NCI-H526 treated with DMSO at 0.1 percent for 48 hours (cell line): Measurements from ENCODE around the gene KIF24.
"Not testable (repeated sequence)": the region's sequence is repeated elsewhere in the genome, so short reads cannot be mapped to it uniquely, and the experiment has no call there.

ENCODE experiments used
- DNase-seq: peaks from one replicate; lab custom pipeline; 2025; lab: John Stamatoyannopoulos, UW

The KIF24 gene, protein sequence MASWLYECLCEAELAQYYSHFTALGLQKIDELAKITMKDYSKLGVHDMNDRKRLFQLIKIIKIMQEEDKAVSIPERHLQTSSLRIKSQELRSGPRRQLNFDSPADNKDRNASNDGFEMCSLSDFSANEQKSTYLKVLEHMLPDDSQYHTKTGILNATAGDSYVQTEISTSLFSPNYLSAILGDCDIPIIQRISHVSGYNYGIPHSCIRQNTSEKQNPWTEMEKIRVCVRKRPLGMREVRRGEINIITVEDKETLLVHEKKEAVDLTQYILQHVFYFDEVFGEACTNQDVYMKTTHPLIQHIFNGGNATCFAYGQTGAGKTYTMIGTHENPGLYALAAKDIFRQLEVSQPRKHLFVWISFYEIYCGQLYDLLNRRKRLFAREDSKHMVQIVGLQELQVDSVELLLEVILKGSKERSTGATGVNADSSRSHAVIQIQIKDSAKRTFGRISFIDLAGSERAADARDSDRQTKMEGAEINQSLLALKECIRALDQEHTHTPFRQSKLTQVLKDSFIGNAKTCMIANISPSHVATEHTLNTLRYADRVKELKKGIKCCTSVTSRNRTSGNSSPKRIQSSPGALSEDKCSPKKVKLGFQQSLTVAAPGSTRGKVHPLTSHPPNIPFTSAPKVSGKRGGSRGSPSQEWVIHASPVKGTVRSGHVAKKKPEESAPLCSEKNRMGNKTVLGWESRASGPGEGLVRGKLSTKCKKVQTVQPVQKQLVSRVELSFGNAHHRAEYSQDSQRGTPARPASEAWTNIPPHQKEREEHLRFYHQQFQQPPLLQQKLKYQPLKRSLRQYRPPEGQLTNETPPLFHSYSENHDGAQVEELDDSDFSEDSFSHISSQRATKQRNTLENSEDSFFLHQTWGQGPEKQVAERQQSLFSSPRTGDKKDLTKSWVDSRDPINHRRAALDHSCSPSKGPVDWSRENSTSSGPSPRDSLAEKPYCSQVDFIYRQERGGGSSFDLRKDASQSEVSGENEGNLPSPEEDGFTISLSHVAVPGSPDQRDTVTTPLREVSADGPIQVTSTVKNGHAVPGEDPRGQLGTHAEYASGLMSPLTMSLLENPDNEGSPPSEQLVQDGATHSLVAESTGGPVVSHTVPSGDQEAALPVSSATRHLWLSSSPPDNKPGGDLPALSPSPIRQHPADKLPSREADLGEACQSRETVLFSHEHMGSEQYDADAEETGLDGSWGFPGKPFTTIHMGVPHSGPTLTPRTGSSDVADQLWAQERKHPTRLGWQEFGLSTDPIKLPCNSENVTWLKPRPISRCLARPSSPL (N-terminal part only)

DNA sequence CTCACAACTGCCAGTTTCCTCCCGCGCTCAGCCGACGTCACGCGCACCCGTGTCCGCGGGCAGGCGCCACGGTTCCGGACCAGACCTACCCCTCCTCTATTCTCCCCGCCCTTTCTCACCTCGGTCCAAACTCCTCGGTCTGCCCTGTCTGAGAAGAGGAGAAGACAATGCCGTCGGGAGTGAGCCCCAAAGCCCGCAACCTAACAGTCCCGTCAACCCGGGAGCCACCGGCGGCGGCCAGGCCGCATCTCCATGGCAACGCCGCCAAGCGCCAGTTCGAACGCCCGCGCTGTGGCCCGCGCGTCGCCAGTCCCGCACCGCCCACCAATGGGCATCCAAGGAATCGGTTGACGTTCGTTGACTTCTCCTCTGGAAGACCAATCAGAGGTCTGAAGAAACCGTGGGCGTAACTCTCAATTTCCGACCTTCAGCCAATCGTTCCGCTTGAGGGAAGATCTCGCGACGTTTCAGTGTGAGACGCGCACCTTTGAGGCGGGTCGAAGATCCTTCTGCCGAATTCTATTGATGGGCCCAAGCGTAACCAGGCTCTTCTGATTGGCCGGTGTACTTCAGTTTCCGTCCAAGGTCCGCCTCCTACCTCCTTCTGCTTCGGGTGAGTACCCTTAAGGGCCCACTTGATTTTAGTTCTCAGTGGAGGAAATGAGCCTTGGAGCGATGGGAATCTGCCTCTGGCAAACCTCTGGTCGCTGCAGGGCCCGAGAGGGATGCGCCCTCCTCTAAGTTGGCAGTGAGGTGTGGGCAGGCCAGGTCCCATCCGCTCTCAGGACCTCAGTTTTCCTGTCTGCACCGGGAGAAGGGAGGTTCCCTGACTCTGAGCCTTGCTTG is at the start of gene KIF24, which contains the start of gene NUDT2:
Gene KIF24, minus strand, starts transcription at position 282 of the 846 bp plus-strand sequence. CDS start 17,922 bp downstream, outside the sequence.
Gene NUDT2, plus strand, starts transcription at position 583 of the 846 bp plus-strand sequence. CDS start 9,471 bp downstream, outside the sequence.
- DNase-seq, result peak; percentile 99

DNA sequence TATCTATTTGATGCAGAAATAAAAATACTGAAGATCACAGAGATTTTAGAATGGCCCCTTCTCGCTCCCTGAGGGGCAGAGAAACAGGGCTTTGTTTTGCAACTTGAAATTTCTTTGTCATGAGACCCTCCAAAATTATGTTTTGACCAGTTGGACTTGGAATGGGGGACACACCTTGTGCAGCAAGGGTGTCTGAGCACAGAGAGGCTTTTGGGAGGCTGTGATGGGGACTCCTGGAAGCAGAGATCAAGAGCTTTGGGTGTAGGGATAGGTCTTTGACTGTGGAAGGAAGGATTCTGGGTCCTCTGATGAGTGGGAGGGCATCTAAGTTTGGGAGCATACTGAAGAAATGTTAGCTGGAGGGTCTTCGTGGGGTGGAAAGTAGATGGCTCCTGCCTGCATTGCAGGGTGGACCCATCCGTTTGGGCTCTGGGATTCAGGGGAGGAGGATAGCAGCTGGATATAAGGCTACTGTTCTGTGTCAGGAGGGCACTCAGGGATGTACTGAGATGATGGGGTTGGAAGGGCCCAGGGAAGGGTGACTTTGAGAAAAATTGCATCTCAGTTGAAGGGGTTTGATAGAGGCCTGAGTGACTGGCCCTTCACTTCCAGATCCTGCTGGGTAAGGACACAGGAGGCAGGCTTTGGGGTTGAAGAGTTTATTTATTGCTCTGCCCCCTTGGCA is 49.5 kb upstream of the KIF24 start:
- no peak for DNase-seq

DNA sequence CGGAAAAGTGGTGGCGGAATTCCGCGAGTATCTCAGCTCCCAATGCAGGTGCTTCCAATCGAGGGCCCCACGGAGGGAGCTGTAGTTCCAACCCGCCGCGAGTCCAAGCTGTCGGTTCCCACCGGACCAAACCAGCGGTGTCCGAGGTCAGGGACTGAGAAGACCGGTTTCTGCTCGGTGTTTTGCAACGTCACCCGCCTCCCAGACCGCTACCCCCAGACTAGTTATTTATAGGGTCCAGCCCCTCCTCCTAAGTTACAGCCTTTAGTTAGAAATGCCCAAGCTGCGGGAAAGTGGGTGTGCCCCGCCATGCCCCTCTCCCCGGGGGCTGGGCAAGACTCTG is 48.3 kb upstream of the KIF24 start:
- no peak for DNase-seq

DNA sequence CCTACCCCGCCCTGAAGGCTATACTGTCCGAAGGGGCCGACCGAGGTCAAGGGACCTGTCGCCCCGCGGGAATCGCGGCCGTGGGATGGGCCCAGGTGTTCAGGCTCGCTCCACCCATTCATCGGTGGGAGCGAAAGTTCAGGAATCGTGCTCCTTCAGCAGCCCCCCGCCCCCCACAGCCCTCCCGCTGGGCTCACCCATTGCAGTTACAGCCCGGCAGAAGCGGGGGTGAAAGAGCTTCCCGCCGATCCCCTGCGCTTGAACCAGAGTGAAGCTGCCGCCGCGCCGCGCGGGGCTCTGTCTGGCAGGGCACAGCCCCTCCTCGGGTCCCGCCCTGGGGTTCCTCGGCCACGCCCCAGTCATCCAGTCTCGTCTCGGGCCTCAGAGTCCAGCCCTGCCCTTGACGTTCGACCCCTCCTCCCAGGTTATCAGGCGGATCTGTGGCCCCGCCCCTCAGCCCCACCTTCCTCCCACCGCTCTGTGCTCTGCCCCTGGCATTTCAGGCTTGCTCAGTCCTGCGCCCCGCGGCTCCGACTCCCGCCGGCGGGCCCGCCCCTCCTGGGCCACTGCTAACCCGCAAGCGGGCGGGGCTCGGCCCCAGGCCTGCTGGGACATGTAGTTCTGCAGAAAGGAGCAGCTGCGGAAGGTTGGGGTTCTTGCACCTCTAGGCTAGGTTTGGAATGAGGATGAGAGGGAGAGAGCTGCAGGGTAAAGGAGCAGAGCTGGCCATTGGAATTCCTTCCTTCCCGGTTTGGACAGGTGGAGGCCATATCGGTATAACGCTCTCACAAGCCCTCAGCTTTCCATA is 47.7 kb upstream of the KIF24 start, which contains the start of gene MYORG:
Gene MYORG, minus strand, starts transcription at position 303 of the 808 bp plus-strand sequence. CDS start 3,955 bp downstream, outside the sequence.
- peak; percentile 96 for DNase-seq

DNA sequence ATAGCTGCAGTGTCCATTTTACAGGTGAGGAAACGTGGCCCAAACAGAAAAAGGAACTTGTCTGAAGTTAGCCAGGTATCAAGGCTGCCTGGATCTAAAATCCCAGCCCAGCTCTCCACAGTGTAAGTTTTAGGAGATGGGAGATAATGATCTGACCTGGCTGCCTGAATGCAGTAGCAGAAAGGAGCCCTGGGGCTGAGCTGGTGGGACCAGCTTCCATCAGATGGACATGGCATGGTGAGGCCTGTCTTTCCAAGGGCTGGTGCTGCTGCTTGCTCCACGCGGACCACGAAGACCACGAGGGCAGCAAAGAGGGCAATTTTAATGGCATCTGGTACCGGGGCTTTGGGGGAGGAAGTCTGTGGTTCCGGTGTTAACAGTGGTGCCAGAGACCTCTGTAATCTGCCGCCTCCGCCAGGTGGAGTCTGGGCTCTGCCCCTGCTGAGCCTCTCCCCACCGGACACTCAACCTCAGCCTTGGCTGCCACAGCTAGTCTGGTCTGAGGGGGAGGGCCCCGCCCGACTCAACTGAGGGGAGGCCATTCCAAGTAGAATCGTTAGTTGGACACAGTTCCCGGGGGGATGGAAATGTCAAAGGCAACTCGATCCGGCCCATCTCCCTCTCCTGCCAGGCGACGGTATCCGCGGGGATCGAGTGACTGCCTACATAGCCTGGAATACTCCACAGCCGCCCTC is 47.0 kb upstream of the KIF24 start:
- DNase-seq, result peak; percentile 31

DNA sequence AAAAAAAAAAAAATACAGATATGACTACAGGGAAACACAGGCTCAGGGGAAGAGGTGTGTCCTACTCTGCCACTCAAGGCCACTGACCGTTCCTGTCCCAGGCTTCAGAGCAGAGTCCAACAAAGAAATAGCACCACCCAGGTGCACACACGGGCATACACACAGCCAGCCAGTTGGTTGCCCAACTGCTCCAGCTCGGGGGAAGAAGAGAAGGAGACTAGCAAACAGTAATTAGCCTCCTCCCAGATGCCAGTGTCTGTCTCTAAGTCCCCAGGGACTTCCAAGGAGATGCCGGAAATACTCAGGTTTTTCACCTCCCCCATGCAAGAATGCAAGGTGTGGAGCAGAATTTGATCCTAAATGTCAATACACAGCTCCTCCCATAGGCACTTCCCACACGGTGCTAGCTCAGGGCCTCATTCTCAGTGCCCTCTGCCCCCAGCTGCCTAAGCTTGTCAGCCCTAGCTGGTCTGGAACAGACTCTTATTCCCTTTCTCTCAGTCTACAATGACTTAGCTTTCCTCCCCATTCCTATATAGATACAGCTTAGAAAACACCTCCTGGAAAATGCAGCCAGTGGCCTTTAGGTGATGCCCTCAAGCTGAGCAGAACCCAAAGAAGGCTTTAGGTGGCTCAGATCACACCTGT is 46.0 kb upstream of the KIF24 start:
- DNase-seq, result peak; percentile 21

DNA sequence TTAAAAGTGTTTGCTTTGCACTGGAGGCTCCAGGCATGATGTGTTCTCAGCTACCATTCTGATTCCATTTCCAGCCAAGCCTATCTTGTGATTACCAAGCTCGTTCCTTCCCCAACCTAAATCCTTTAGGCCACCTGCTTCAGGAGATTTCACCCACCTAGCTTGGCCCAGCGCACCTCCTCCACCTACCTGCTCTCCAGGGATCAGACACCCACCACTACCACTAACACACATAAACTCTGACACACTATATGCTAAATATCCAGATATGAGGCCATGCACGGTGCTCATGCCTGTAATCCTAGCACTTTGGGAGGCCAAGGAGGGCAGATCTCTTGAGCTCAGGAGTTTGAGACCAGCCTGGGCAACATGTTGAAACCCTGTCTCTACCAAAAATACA is 45.3 kb upstream of the KIF24 start:
- DNase-seq, result no peak

DNA sequence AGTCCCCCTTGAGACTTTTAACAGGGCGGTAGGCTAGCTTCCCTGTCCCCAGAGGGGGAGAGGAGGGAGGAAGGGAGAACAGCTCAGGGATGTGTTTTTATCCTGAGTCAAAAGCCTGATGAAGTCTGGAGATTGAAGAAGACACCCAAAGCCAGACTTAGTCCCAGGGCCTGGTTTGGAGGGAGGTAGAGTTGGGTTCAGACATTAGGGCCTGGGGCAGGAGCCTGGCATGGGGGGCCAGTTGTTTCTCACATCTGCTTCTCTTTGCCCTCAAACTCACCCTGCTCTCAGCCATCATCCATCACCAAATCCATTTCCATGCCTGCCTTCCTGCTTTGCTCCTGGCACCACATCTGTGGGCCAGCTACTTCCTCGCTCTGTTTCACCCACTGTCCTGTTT is 44.7 kb upstream of the KIF24 start:
- DNase-seq, result no peak

DNA sequence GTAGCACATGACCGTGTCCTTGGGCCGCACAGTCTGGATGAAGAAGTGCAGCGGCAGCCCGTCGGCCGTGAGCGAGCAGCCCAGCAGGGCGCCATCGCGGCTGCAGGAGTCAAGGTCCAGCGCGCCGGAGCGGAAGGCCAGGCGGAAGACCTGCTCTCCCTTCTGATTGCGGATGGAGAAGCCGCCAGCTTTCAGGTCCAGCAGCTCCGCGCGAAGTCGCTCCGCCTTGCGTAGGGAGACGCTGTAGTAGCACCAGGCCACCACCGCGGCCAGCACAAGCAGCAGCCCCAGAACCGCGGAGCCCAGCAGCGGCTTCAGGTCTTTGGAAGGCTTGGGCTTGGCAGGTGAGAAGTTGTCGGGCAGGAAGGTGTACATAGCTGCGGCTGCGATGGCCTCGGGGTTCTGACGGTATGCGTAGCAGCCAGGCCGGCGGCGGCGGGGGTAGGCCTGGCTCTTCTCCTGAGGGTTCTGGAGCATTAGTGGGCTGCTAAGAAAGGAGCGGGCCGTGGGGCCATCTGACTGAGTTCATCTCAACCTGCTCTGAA is 43.5 kb upstream of the KIF24 start:
- DNase-seq, result no peak

DNA sequence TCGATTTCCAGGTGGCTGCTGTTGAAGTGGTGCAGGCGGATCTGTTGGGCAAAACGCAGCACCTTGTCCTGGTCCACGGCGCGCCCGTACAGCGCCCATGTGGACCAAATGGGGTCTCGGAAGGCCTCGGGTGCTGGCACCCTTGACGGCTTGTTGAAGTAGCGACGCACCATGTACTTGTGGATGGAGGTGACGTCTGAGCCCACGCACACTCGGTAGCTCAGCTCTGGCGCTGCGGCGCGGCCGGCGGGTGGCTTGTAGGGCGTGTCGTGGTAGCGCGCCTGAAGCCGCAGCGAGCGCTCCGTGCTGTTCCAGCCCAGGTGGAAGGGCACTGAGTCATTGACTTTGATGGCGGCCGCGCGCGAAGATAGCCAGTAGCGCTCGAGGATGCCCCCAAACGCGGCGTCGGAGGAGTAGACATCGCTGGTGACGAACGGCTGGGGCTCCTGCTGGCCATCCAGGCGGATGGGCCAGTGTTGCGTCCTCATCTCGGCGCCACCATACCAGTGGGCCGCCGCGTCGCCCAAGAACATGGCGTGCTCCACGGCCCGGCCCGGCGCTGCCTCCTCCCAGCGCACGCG is 42.9 kb upstream of the KIF24 start:
- DNase-seq, result no peak

DNA sequence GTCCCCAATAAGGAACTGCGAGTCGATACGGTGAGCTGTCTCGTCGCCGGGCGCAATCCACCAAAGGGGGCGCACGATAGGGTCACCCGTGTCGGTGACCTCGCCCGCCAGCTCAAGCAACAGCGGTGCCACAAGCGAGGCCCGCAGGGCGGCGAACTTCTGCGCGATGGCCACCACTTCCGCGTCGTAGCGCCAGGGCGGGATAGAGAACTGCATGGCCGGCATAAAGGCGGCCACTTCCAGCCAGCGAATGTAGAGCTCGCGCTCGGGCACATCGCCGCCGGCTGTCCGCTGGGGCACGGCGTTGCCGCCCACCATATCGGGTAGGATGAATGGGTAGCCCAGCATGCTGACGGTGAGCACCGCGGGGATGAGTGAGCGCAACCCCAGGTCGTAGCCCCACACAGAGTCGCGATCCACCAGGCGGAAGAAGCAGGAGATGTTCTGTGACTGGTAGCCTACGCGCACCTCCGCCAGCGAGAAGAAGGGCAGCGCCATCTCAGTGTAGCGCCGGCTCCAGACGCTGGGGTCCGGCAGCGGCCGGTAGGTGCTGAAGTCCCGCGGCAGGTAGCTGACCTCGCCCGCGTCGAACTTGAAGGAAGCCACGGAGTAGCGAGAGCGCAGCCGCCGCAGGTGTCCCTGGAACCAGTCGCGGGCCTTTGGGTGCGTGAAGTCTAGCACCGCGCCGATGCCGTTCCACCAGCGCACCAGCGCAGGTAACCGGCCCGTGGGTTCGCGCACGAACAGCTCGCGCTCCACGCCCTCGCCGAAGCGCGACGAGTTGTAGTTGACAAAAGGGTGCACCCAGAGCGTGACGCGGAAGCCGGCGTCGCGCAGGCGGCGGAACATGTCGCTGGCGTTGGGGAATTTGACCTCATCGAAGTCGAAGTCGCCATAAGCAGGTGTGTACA is 42.2 kb upstream of the KIF24 start:
- no peak for DNase-seq

DNA sequence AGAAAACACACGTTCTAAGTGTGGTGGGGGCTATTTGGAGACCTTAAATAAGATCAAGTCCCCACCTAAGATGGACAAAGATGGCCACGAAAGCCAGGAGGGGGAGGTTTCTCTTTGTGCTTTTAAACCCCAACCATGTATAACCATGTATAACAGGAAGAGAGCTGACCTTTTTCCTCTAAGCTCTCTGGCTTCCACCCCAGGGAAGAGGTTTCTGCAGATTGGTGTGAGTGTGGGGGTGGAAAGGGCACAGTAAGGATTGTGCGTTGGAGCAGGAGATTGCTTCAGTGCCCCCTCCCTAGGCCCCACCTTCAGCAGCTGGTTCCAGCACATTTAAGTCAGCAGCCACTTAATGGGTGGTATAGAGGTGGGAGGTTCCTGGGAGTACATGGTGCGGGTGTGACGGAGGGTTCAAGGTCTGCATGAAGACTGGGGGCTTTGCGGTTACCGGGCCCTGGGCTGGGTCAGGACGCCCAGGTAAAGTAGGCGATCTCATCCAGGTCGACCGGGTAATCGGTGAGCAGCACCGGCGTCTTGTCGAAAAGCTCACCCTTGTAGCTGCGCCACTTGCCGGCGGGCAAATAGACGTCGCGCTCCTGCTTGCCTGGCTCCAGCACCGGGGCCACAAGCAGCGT is 41.4 kb upstream of the KIF24 start:
- DNase-seq, result no peak

DNA sequence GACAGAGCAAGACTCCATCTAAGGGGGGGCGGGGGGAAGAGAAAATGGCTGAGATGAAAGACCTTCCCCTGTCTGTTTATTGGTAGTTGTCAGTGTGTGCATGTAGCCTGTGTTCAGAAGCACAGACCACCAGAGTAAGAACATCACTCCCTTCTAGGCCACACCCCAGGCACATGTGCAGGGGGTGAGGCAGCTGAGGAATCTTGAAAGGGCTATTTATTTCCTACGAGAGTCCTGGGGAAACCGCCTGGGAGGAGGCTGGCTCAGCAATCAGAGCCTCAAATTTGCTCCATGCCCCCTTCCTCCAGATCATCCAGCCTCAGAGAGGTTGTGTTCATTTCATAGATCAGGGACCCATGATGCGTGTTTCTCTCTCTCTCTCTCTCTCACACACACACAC is 40.6 kb upstream of the KIF24 start:
- no peak for DNase-seq

DNA sequence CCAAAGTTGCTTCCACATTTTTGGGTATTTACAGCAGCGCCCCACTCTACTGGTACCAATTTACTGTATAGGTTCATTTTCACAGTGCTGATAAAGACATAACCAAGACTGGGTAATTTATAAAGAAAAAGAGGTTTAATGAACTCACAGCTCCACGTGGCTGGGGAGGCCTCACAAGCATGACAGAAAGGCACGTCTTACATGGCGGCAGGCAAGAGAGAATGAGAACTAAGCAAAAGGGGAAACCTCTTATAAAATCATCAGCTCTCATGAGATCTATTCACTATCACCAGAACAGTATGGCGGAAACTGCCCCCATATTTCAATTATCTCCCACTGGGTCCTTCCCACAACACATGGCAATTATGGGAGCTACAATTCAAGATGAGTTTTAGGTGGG is 39.7 kb upstream of the KIF24 start:
- DNase-seq, result not testable (repeated sequence)

DNA sequence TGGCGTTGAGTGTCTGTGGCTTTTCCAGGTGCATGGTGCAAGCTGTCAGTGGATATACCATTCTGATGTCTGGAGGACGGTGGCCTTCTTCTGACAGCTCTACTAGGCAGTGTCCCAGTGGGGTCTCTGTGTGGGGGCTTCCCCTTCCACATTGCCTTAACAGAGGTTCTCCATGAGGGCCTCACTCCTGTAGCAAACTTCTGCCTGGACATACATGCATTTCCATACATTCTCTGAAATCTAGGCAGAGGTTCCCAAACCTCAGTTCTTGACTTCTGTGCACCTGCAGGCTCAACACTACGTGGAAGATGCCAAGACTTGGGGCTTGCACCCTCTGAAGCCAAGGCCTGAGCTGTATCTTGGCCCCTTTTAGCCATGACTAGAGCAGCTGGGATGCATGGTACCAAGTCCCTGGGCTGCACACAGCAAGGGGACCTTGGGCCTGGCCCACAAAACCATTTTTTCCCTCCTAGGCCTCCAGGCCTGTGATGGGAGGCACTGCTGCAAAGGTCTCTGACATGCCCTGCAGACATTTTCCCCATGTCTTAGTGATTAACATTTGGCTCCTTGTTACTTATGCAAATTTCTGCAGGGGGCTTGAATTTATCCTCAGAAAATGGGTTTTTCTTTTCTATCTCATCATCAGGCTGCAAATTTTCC is 38.8 kb upstream of the KIF24 start:
- not testable (repeated sequence) for DNase-seq

DNA sequence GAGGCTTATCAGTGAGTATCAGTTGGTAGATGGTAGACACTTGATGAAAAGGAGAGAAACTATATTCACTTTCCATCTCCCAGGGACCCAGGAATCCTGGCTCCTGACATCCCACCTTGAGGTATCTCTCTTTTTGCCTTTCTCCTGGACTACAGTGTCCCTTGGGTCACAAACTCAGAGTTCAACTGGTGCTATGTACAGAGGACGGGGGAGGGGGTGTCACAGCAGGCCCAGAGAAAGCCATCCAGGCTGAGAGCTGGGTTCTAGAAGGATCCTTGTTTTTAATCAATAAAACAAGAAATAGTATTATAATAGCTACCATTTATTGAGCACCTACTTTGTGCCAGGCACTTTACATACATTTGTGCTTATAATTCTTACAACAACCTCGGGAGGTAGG is 37.3 kb upstream of the KIF24 start:
- no peak for DNase-seq
